ENCODE results near the gene RFTN1. TPM values are rescaled to one million over a fixed set of nuclear protein-coding genes. Genes with fewer than 3 reads are reported as not detected.

RFTN1 gene
- total RNA-seq, 1 experiment from 2014 or later = 2.2 TPM

GRCh38 chr3:16485395-16485992, 28.0 kb downstream of the RFTN1 start:
- Histone ChIP-seq H2AFZ (ENCODE audit: low read length) (no peak overlapping the region), H3K27me3 (ENCODE audit: insufficient read depth, low read length) (no peaks in the 10 kb centered on the region), H3K23ac (ENCODE audit: insufficient read length, low read depth, low read length) (no peak overlapping the region), H4K91ac (ENCODE audit: insufficient read length, low read depth, low read length) (no peak overlapping the region), H2AK5ac (ENCODE audit: insufficient read length, low read length) (no peak overlapping the region), H4K8ac (replicated peaks; ENCODE audit: insufficient read length, low read depth, low read length) (no peak overlapping the region), H3K56ac (ENCODE audit: insufficient read length, low read depth, low read length) (no peak overlapping the region), H3K9ac (ENCODE audit: extremely low read depth, insufficient read length, low read length) (no peak overlapping the region), H3K79me2 (ENCODE audit: insufficient read depth, low read length) (no peaks in the 10 kb centered on the region), H2BK5ac (ENCODE audit: insufficient read length, low read length) (no peak overlapping the region), H3K14ac (ENCODE audit: insufficient read depth, low read length) (no peak overlapping the region), H3K23me2 (ENCODE audit: insufficient read length, low read depth, low read length, poor library complexity, severe bottlenecking) (no peaks in the 10 kb centered on the region), H4K5ac (ENCODE audit: insufficient read length, low read depth, low read length) (no peak overlapping the region), H2BK15ac (ENCODE audit: low read depth, low read length) (no peak overlapping the region), H2BK120ac (ENCODE audit: low read depth, low read length, poor library complexity, severe bottlenecking) (no peak overlapping the region), H3K4me2 (ENCODE audit: insufficient read depth, insufficient read length, low read length) (no peak overlapping the region), H3K4me1 (ENCODE audit: insufficient read depth, low read length) (peaks cover 13% of the 10 kb centered on the region; the same call in 1 of the 2 replicates), H3K4ac (ENCODE audit: low read depth, low read length) (no peak overlapping the region), H3K18ac (ENCODE audit: insufficient read length, low read depth, low read length) (no peak overlapping the region), H3K27ac (ENCODE audit: insufficient read length, low read depth, low read length) (no peak overlapping the region), H2BK12ac (ENCODE audit: insufficient read length, low read depth, low read length) (no peak overlapping the region), H2BK20ac (ENCODE audit: low read depth, low read length, poor library complexity, severe bottlenecking) (no peak overlapping the region), H4K20me1 (ENCODE audit: control insufficient read depth, insufficient read depth, insufficient read length) (no peaks in the 10 kb centered on the region), H3T11ph (ENCODE audit: low read length) (no peak overlapping the region), H3K9me3 (ENCODE audit: control insufficient read depth, low read depth, low read length) (no peaks in the 10 kb centered on the region), H3K79me1 (ENCODE audit: insufficient read depth, low read depth, low read length, poor library complexity, severe bottlenecking) (no peaks in the 10 kb centered on the region)
- H3K27me3 Mint-ChIP-seq (ENCODE audit: low read depth) = peaks cover 45% of the 10 kb centered on the region
- no peak for DNase-seq
- H3K27ac Mint-ChIP-seq = no peak overlapping the region
- no peaks in the 10 kb centered on the region; a peak in 1 of 7 replicates for H3K36me3 Mint-ChIP-seq (ENCODE audit: insufficient read depth in 1 of 3, low read depth in 3 of 3)
- TF ChIP-seq CTCF (conservative IDR thresholded peaks at IDR 0.05) = no peak
- no peak overlapping the region for H3K4me3 Mint-ChIP-seq
- H3K4me1 Mint-ChIP-seq = peaks cover 37 to 38% of the 10 kb centered on the region in 2 experiments
- no CpG with 5 or more reads among the region's 5 CpGs for WGBS (ENCODE audit: extremely low coverage, insufficient read length, low lambda C conversion rate)
- H3K9me3 Mint-ChIP-seq = no peaks in the 10 kb centered on the region; a peak in 1 of 5 replicates
